Activated B cell treated with CpG ODN at 0.5 μM for 24 hours (primary cell): ENCODE measurements around the gene ERBB4. TPM values are rescaled to one million over a fixed set of nuclear protein-coding genes. Genes with fewer than 3 reads are reported as not detected.

ENCODE experiments used
- ATAC-seq: fragments of 200-7000 bp; cut with Tn5 transposase; one replicate; pipeline ENCODE4 v1.10.0; 2021; ENCODE audit warnings: low read depth, mild to moderate bottlenecking, moderate library complexity
- CTCF ChIA-PET: fragments of 350-600 bp; sonication (Branson Sonifier 250); formaldehyde crosslinking; loops from one replicate; lab custom pipeline; 2021; ENCODE audit warnings: antibody characterized with exemption; lab: Charles Lee
- POLR2A ChIA-PET: fragments of 350-600 bp; sonication (Branson Sonifier 250); formaldehyde crosslinking; loops from one replicate; lab custom pipeline; 2021; ENCODE audit warnings: antibody characterized with exemption; lab: Charles Lee
- DNase-seq: peaks from one replicate; pipeline ENCODE4 v3.0.0; 2022
- H3K27ac Mint-ChIP-seq: one replicate; pipeline ENCODE4 v1.8.0; 2020; ENCODE audit warnings: mixed read lengths
- H3K27me3 Mint-ChIP-seq: one replicate; pipeline ENCODE4 v1.8.0; 2021; ENCODE audit warnings: mixed read lengths
- H3K36me3 Mint-ChIP-seq: one replicate; pipeline ENCODE4 v1.8.0; 2021; ENCODE audit warnings: low read depth, mixed read lengths
- H3K4me1 Mint-ChIP-seq: one replicate; pipeline ENCODE4 v1.8.0; 2021; ENCODE audit warnings: mixed read lengths
- H3K4me3 Mint-ChIP-seq: one replicate; pipeline ENCODE4 v1.8.0; 2020; ENCODE audit warnings: mild to moderate bottlenecking, mixed read lengths
- H3K9me3 Mint-ChIP-seq: one replicate; pipeline ENCODE4 v1.8.0; 2020; ENCODE audit warnings: mixed read lengths
- intact Hi-C: fragments of 100-400 bp; cut with micrococcal nuclease; formaldehyde crosslinking; loops from one replicate; pipeline ENCODE4 v1.15.1; 2024
- total RNA-seq: library from RNA; stranded (reverse); gene quantifications from 2 replicates; pipeline ENCODE4 v1.2.3, GENCODE V29; 2022
- TF ChIP-seq, protein P1 (sequence below): fragments of 200-600 bp; IDR thresholded peaks from one replicate; pipeline ENCODE4 v1.8.0; 2022; ENCODE audit warnings: antibody characterized with exemption, mild to moderate bottlenecking

ERBB4 gene
- total RNA-seq, 1 donor from 2014 or later, result not detected

DNA sequence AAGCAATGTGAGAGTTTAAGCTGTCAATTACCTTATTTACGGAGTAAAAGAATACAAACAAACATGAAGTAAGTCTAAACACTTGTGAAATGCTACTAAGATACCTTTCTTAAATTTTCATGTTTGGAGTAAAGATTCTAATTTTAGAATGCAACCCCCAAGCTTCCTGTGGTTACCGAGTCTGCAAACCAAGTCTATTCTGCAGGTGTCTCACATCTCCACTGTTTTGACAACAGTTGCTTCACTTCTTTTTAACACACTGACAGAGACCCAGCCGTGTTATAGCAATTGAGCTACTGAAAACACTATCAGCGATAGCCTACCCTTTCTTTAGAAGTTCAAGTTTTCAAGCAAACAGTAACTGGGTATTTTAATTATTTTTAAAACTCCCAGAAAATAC is 608.3 kb downstream of the ERBB4 start:
- POLR2A ChIA-PET, result no interaction called here

DNA sequence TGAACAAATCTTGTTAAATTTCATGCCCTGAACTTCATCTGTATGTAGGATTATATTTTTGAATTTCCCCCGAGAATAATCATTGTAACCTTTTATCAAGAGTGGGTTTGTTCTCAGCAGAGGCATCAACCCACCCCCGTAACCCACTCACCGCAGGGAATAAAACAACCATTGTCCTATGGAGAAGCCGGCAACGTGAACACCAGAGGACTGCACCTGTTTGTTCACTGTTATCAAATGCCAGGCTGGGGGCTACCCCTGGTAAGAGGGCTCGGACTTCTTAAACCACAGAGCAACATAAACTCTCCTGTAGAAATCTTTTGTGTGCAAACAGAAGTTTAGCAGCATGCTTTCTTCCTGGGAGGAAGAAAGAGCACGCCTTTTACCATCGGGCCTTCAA is 610.4 kb downstream of the ERBB4 start:
- intact Hi-C loops, result no loop called here
- ChIA-PET CTCF (no interaction called here), POLR2A (no interaction called here)
- Mint-ChIP-seq H3K27me3 (no peaks in the 10 kb centered on the region), H3K4me3 (no peak overlapping the region), H3K36me3 (no peaks in the 10 kb centered on the region), H3K9me3 (no peaks in the 10 kb centered on the region), H3K27ac (no peak overlapping the region), H3K4me1 (no peaks in the 10 kb centered on the region)
- TF ChIP-seq, protein P1, sequence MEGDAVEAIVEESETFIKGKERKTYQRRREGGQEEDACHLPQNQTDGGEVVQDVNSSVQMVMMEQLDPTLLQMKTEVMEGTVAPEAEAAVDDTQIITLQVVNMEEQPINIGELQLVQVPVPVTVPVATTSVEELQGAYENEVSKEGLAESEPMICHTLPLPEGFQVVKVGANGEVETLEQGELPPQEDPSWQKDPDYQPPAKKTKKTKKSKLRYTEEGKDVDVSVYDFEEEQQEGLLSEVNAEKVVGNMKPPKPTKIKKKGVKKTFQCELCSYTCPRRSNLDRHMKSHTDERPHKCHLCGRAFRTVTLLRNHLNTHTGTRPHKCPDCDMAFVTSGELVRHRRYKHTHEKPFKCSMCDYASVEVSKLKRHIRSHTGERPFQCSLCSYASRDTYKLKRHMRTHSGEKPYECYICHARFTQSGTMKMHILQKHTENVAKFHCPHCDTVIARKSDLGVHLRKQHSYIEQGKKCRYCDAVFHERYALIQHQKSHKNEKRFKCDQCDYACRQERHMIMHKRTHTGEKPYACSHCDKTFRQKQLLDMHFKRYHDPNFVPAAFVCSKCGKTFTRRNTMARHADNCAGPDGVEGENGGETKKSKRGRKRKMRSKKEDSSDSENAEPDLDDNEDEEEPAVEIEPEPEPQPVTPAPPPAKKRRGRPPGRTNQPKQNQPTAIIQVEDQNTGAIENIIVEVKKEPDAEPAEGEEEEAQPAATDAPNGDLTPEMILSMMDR, result no peak
- DNase-seq (no peak), ATAC-seq (no peak)

More for the DNA sequence above, 608.3 kb downstream of the ERBB4 start:
- DNase-seq, result no peak
- Mint-ChIP-seq H3K27ac (no peak overlapping the region), H3K4me3 (no peak overlapping the region), H3K4me1 (no peaks in the 10 kb centered on the region), H3K9me3 (no peaks in the 10 kb centered on the region), H3K27me3 (no peaks in the 10 kb centered on the region), H3K36me3 (no peaks in the 10 kb centered on the region)
- intact Hi-C loops, result no loop called here
- ATAC-seq, result no peak
- CTCF ChIA-PET, result no interaction called here
- TF ChIP-seq, protein P1, result no peak

DNA sequence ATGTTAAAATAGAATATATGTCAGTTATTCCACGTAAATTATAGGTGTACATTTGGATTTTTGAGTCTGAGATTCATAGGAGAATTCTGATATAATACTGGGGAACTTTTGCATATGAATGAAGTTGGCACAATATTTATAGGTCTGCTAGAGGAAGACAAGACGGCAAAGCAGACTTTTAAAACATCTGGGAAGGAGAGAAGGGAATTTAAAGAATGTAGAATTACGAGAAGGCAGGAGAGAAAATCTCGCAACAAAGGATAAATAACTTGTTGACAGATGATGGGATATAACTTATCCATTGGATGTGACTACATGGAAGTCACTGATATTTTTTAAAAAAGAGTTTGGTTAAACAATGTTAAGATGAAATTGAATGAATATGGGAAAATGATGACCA is 615.6 kb downstream of the ERBB4 start:
- Mint-ChIP-seq H3K36me3 (no peaks in the 10 kb centered on the region), H3K9me3 (no peaks in the 10 kb centered on the region), H3K4me1 (no peaks in the 10 kb centered on the region), H3K27me3 (no peaks in the 10 kb centered on the region), H3K27ac (no peak overlapping the region), H3K4me3 (no peak overlapping the region)
- CTCF ChIA-PET, result no interaction called here
- TF ChIP-seq, protein P1, result no peak
- intact Hi-C loops, result no loop called here
- POLR2A ChIA-PET, result no interaction called here
- no peak for DNase-seq
- no peak for ATAC-seq

DNA sequence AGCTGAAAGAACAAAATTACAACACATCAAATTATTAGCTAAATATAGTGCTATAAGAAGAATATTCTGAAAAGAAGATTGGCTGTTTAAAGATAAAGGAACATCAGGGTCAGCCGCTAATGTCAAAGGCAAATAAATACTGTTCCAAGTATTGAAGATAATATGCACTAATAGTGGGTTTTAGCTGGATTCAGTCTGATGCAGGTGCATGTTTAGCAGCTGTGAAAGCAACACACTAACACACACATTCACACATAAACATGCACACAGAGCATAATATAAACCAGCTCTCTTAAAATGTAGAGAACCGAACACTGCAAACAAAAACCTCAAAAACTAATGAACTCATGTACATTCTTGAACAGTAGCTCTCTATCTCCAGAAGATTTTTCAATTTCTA is 634.6 kb downstream of the ERBB4 start:
- CTCF ChIA-PET, result no interaction called here
- H3K36me3 Mint-ChIP-seq, result no peaks in the 10 kb centered on the region
- POLR2A ChIA-PET, result no interaction called here
- DNase-seq, result no peak
- no peaks in the 10 kb centered on the region for H3K4me1 Mint-ChIP-seq
- no peak for ATAC-seq
- TF ChIP-seq, protein P1, result no peak
- intact Hi-C loops, result no loop called here
- no peaks in the 10 kb centered on the region for H3K27me3 Mint-ChIP-seq
- no peaks in the 10 kb centered on the region for H3K9me3 Mint-ChIP-seq
- H3K27ac Mint-ChIP-seq, result no peak overlapping the region
- H3K4me3 Mint-ChIP-seq, result no peak overlapping the region

DNA sequence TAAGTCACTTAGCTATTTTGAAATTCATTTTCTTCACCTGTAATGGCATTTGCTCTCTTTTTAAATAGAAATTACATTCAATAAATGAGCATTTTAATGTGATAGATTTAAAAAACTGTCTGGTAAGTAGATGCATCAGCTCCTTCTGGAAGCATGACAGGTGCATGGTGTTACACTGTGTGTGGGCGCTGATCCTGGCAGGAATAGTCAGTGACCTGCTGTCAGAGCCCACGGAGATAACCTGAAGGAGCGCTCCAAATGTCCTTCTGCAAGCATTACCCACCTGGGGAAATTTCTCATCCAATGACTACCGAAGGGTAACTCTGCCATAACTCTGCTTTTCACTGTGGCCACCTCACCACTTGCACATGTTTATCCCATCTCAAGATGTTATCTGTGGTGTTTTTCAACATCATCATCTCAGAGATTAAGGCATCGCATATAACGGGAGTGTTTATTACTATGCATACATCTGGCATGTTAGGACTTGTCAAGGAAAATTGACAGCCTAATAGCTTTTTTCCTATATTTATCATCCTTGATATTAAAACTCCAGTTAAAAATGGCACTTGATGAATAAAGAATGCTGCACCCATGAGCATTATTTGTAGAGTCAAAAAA is 637.3 kb downstream of the ERBB4 start:
- ChIA-PET CTCF (no interaction called here), POLR2A (no interaction called here)
- Mint-ChIP-seq H3K27ac (no peak overlapping the region), H3K9me3 (peaks cover 3% of the 10 kb centered on the region), H3K27me3 (no peaks in the 10 kb centered on the region), H3K36me3 (no peaks in the 10 kb centered on the region), H3K4me3 (no peak overlapping the region), H3K4me1 (no peaks in the 10 kb centered on the region)
- intact Hi-C loops, result no loop called here
- TF ChIP-seq, protein P1, result no peak
- no peak for DNase-seq
- ATAC-seq, result no peak
